PC-9 (cell line): Measurements from ENCODE around the gene RLN2. TPM values are rescaled to one million over a fixed set of nuclear protein-coding genes. Genes with fewer than 3 reads are reported as not detected.

Experiments
- BruUV-seq: library from RNA; stranded (reverse); fragments of 400-500 nt; replicated peaks from 2 replicates; lab custom pipeline; 2021; lab: Mats Ljungman, UMichigan
- CTCF ChIA-PET: fragments of 300-600 bp; sonication (Branson Sonifier 250); formaldehyde crosslinking; loops from one replicate; lab custom pipeline; 2022; ENCODE audit warnings: antibody characterized with exemption; lab: Charles Lee
- POLR2A ChIA-PET: fragments of 300-600 bp; sonication (Branson Sonifier 250); formaldehyde crosslinking; loops from one replicate; lab custom pipeline; 2022; ENCODE audit warnings: antibody characterized with exemption; ENCODE audit not compliant: unreplicated experiment; lab: Charles Lee
- DNase-seq, 2 experiments: peaks; one replicate each; pipeline versions ENCODE4 v3.0.0 to v3.0.0-alpha.2; 2015 to 2022; ENCODE audit warnings: mixed read lengths in 1 of 2
- H2AFZ ChIP-seq: fragments of 200-600 bp; sonication (generic); 2 replicates; pipeline ENCODE4 v1.8.1; 2017; ENCODE audit warnings: antibody characterized with exemption
- H3F3A ChIP-seq: fragments of 200-600 bp; sonication (generic); 2 replicates; pipeline ENCODE4 v1.8.1; 2017; ENCODE audit warnings: antibody characterized with exemption, mild to moderate bottlenecking, low read depth; ENCODE audit not compliant: insufficient read depth
- H3K27ac ChIP-seq: fragments of 200-600 bp; sonication (generic); 2 replicates; pipeline ENCODE4 v1.6.1; 2016; ENCODE audit warnings: mixed run types
- H3K27me3 ChIP-seq: fragments of 200-600 bp; sonication (generic); 2 replicates; pipeline ENCODE4 v1.6.1; 2016; ENCODE audit warnings: low read depth, mixed run types; ENCODE audit not compliant: insufficient read depth
- H3K36me3 ChIP-seq: fragments of 200-600 bp; sonication (generic); 2 replicates; pipeline ENCODE4 v1.6.1; 2016; ENCODE audit warnings: low read depth, mixed run types
- H3K4me1 ChIP-seq: fragments of 200-600 bp; sonication (generic); replicated peaks from 2 replicates; pipeline ENCODE4 v1.6.1; 2016; ENCODE audit warnings: mixed run types; ENCODE audit not compliant: insufficient read depth
- H3K4me2 ChIP-seq: fragments of 200-600 bp; sonication (generic); 2 replicates; pipeline ENCODE4 v1.6.1; 2017; ENCODE audit warnings: mixed run types
- H3K4me3 ChIP-seq: fragments of 200-600 bp; sonication (generic); 2 replicates; pipeline ENCODE4 v1.6.1; 2016; ENCODE audit warnings: mixed run types
- H3K79me2 ChIP-seq: fragments of 200-600 bp; sonication (generic); 2 replicates; pipeline ENCODE4 v1.6.1; 2017; ENCODE audit warnings: low read depth, mixed run types
- H3K9me2 ChIP-seq: fragments of 200-600 bp; sonication (generic); 2 replicates; pipeline ENCODE4 v1.8.1; 2017; ENCODE audit warnings: mild to moderate bottlenecking; ENCODE audit not compliant: insufficient read depth
- H3K9me3 ChIP-seq: fragments of 200-600 bp; sonication (generic); 2 replicates; pipeline ENCODE4 v1.8.1; 2016; ENCODE audit warnings: low read depth; ENCODE audit not compliant: insufficient read depth
- H4K20me1 ChIP-seq: fragments of 200-600 bp; sonication (generic); 2 replicates; pipeline ENCODE4 v1.8.1; 2017; ENCODE audit not compliant: insufficient read depth
- CTCF ChIP-seq: fragments of 200-600 bp; sonication (generic); conservative IDR thresholded peaks from 2 replicates; pipeline ENCODE4 v1.6.1; 2017; ENCODE audit warnings: mixed run types, antibody characterized with exemption, mild to moderate bottlenecking, moderate library complexity
- EZH2 ChIP-seq: fragments of 200-600 bp; sonication (generic); IDR thresholded peaks from 2 replicates; pipeline ENCODE4 v1.8.0; 2017; ENCODE audit warnings: antibody characterized with exemption, low read depth
- intact Hi-C: fragments of 100-400 bp; cut with micrococcal nuclease; formaldehyde crosslinking; loops from one replicate; pipeline ENCODE4 v1.10.0; 2022; ENCODE audit not compliant: unreplicated experiment
- total RNA-seq: library from RNA; stranded (reverse); gene quantifications from 2 replicates; pipeline ENCODE4 v1.2.3, GENCODE V29; 2021

RLN2 gene
- total RNA-seq, 1 experiment from 2014 or later = 2.9 TPM

GRCh38 chr9:5264219-5264595, 40.3 kb downstream of the RLN2 start:
- no peak overlapping the region for H3K4me3 ChIP-seq
- DNase-seq = no peak
- no peaks in the 10 kb centered on the region for H3K79me2 ChIP-seq
- no peaks in the 10 kb centered on the region; the same call in 1 of the 2 replicates for H3K9me3 ChIP-seq
- H4K20me1 ChIP-seq = no peaks in the 10 kb centered on the region
- intact Hi-C loops = no loop called here
- BruUV-seq = no TSS peak
- no peaks in the 10 kb centered on the region for H3K9me2 ChIP-seq
- POLR2A ChIA-PET = no interaction called here
- no peak overlapping the region for H3K27ac ChIP-seq
- no peaks in the 10 kb centered on the region for H3K27me3 ChIP-seq
- no peak overlapping the region for H3K4me2 ChIP-seq
- no peak overlapping the region for H2AFZ ChIP-seq
- CTCF ChIA-PET = interaction anchor here (0.6 kb wide), 1 partner anchor 516 kb away, joined by 3 read pairs; no protein-coding TSS in a partner anchor
- peaks cover 4% of the 10 kb centered on the region; the same call in 1 of the 2 replicates for H3K4me1 ChIP-seq
- TF ChIP-seq CTCF = no peak
- no peak for TF ChIP-seq EZH2
- H3K36me3 ChIP-seq = no peaks in the 10 kb centered on the region
- H3F3A ChIP-seq = 0 out of 2 replicates have a peak, but pooled peaks cover 5% of the 10 kb centered on the region

DNA sequence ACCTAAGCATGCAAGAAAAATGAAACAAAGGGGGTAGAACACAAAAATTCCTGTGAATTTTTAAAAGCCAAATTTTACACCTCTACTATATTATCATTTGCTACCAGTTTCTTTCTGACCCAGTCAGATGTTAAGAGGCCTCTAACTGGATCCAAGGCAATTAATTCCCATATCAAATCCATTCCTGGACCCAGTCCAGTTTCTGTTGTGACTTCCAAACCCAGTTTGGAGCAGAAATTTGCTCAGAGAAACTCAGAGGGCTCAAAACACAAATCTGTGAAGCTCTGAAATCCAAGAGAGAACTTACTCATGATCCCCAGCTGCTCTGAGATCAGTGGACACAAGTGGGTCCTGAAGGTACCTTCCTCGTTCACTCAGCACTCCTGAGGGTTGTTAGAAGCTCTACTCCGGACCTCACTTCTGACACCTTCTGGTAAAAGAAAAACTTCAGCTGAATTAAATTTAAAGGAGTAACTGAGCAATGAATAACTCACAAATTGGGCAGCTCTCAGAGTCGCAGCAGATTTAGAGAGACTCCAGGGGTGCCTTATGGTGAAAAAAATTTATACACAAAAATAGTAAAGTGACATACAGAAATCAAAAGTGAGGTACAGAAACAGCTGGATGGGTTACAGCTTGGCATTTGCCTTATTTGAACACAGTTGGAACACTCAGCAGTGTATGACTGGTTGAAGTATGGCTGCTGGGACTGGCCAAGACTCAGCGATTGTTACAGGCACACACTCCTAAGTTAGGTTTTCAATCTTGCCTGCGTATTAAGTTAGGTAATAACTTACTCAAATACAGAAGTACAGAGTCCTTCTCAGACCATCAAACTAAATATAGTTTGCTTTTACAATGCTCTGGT, 40.9 kb downstream of the RLN2 start:
- Histone ChIP-seq H3K9me3 (no peaks in the 10 kb centered on the region; the same call in 1 of the 2 replicates), H3F3A (0 out of 2 replicates have a peak, but pooled peaks cover under 1% of the 10 kb centered on the region), H3K36me3 (no peaks in the 10 kb centered on the region), H3K4me3 (no peak overlapping the region), H3K9me2 (no peaks in the 10 kb centered on the region), H2AFZ (no peak overlapping the region), H3K4me1 (no peaks in the 10 kb centered on the region), H4K20me1 (no peaks in the 10 kb centered on the region), H3K79me2 (no peaks in the 10 kb centered on the region), H3K27ac (no peak overlapping the region), H3K27me3 (no peaks in the 10 kb centered on the region), H3K4me2 (no peak overlapping the region)
- no peak for TF ChIP-seq CTCF
- TF ChIP-seq EZH2 = no peak
- intact Hi-C loops = no loop called here
- CTCF ChIA-PET = interaction anchor here (0.6 kb wide), 1 partner anchor 517 kb away, joined by 3 read pairs; no protein-coding TSS in a partner anchor
- POLR2A ChIA-PET = no interaction called here
- BruUV-seq = no TSS peak
- no peak for DNase-seq

Other genes with a start within 250 kb of the RLN2 start
- not detected in 2 replicates for gene INSL6, start 119.1 kb downstream of the RLN2 start, total RNA-seq
- not detected in 2 replicates for gene INSL4, start 73.3 kb downstream of the RLN2 start, total RNA-seq
- 0.83 TPM in 1 of 2 replicates, not detected in the other for gene RLN1, start 35.2 kb upstream of the RLN2 start, total RNA-seq
- 13.5 and 22.0 TPM in 2 replicates for gene PLGRKT, start 133.2 kb upstream of the RLN2 start, total RNA-seq
- gene CD274, start 145.8 kb upstream of the RLN2 start, total RNA-seq = 2.3 and 4.4 TPM in 2 replicates
- 0.55 and 1.4 TPM in 2 replicates for gene PDCD1LG2, start 205.8 kb upstream of the RLN2 start, total RNA-seq